ENCODE measurements around the gene NDP. TPM values are rescaled to one million over a fixed set of nuclear protein-coding genes. Genes with fewer than 3 reads are reported as not detected.
"Not testable (repeated sequence)": the region's sequence is repeated elsewhere in the genome, so short reads cannot be mapped to it uniquely, and the experiment has no call there.

The NDP gene
- total RNA-seq, 8 experiments from 2014 or later, result 1.4 to 18.6 (median 2.5) TPM

DNA sequence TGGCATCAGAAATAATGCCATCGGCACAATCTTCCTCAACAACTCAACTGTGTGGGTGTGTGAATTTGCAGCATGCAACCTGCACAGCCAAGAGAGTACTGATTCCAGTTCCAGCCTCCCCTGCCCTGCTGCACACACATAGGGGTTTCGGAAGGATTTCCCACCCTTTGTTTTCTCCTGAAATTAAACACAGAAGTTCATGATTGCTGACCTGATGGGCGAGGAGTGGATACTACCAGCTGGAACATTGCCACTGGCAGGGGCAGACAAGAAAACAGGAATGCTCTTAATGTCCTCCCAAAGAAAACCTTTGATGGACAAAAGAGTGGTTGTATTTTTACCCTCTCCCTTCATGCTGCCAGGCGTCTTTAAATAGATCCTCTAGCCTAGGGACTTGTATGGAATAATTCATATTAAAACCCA, 4.8 kb downstream of the NDP start:
- in situ Hi-C loops (cut with MboI; ENCODE audit: low pct_unique_long_range_greater_than_20kb in 2 of 9, low sequenced_read_pairs in 9 of 9, unreplicated experiment in 9 of 9), result no loop called here
- Histone ChIP-seq H3K4me3 (no peak overlapping the region), H3K4me1 (replicated peaks in 1 of 2) (peaks cover 18 to 32% of the 10 kb centered on the region in 2 donors), H3K27ac (no peak overlapping the region)
- 42 to 100% (median 80%) methylated on average over 1 to 3 of the region's 4 CpGs; no CpG with 5 or more reads in 7 of the 10 experiments for WGBS, 10 experiments
- ATAC-seq (replicated peaks in 6 of 8), result no peak

DNA sequence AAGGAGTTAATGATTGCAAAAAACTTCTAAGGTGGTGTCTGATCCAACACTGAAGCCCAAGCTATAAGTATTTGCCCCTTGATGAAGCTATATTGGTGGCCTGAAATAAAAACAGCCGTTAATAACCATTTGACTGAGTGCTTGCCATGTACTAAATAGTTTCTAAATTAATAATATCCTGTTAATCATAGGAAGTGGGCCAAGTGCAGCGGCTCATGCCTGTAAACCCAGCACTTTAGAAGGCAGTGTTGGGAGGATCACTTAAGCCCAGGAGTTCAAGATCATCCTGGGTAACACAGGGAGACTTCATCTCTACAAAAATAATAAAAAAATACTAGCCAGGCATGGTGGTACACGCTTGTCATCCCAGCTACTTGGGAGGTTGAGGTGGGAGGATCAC, 8.3 kb downstream of the NDP start:
- ATAC-seq (replicated peaks in 6 of 8), result no peak
- Histone ChIP-seq H3K4me1 (replicated peaks in 1 of 2) (peaks cover 9 to 14% of the 10 kb centered on the region in 2 donors), H3K4me3 (no peak overlapping the region), H3K27ac (no peak overlapping the region)
- 59 to 100% methylated on average over 1 to 3 of the region's 3 CpGs; no CpG with 5 or more reads in 8 of the 10 experiments for WGBS, 10 experiments
- in situ Hi-C loops (cut with MboI; ENCODE audit: low pct_unique_long_range_greater_than_20kb in 2 of 9, low sequenced_read_pairs in 9 of 9, unreplicated experiment in 9 of 9), result no loop called here

DNA sequence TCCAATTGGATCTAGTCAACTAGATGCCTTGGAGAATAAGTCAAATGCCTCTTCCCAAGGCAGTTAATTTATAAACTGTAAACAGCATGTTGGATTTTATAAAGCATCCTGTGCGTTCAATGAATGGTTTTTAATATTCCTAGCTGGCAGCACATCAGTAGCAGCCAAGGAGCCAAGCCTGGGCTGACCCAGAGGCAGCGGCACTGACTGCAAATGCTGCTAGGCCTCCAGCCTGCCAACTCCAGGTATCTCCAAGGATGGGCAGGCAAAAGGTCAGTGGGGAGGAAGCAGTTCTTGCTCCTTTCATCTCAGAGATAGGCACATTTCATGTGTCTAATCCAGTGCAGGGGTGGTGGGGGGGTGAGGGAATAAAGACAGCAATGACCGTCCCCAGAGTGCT, 9.5 kb downstream of the NDP start:
- peaks cover 0 to 2% of the 10 kb centered on the region in 2 donors for H3K4me1 ChIP-seq (replicated peaks in 1 of 2)
- in situ Hi-C loops (cut with MboI; ENCODE audit: low pct_unique_long_range_greater_than_20kb in 2 of 9, low sequenced_read_pairs in 9 of 9, unreplicated experiment in 9 of 9), result no loop called here
- no peak overlapping the region for H3K27ac ChIP-seq
- ATAC-seq (replicated peaks in 6 of 8), result no peak
- 60 to 92% (median 73%) methylated on average over 1 to 3 of the region's 3 CpGs; no CpG with 5 or more reads in 6 of the 10 experiments for WGBS, 10 experiments
- H3K4me3 ChIP-seq, result no peak overlapping the region

DNA sequence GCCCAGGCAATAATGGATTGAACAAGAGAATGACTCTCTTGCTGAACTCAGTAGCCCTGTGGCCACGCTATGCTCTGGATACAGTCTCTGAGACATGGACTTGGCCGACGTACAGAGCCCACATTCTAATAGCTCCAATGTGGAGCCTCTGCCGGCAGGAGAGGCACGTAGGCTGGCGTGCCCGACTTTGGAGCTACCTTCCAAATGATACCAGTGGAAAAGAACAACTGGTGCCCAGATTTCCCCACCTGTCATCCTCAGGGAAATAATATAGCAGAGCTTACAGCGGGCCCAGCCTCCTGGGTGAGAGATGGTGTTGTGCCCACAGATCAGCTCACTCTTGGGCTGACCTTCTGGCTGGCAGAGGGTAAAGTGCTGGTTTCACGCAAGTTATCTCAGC, 10.6 kb downstream of the NDP start:
- H3K4me3 ChIP-seq, result no peak overlapping the region
- H3K4me1 ChIP-seq (replicated peaks in 1 of 2), result no peaks in the 10 kb centered on the region
- WGBS, 10 experiments, result 57 to 100% (median 58%) methylated on average over 1 to 8 of the region's 9 CpGs; no CpG with 5 or more reads in 7 of the 10 experiments
- no peak overlapping the region for H3K27ac ChIP-seq
- in situ Hi-C loops (cut with MboI; ENCODE audit: low pct_unique_long_range_greater_than_20kb in 2 of 9, low sequenced_read_pairs in 9 of 9, unreplicated experiment in 9 of 9), result no loop called here
- no peak for ATAC-seq (replicated peaks in 6 of 8)

DNA sequence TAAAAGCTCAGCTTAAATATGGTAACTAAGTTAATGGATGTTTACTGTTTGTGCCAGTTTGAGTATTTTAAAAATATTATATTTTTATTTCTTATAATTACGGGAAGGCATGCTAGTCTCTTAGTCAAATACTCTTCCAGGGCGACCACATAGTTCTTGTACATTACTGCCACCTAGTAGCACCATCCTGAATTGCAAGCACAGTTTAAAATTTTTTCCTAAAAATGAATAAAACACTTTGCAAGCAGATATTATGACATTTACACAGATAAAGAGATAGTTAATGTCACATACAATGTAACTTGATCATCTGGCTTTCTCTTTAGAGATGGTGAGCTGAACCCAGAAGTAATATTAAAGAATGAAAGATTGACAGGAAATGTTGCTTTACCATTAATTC, 11.5 kb downstream of the NDP start:
- in situ Hi-C loops (cut with MboI; ENCODE audit: low pct_unique_long_range_greater_than_20kb in 2 of 9, low sequenced_read_pairs in 9 of 9, unreplicated experiment in 9 of 9), result no loop called here
- Histone ChIP-seq H3K27ac (no peak overlapping the region), H3K4me3 (no peak overlapping the region), H3K4me1 (replicated peaks in 1 of 2) (no peaks in the 10 kb centered on the region)
- no peak for ATAC-seq (replicated peaks in 6 of 8)
- WGBS, 10 experiments, result 29 to 94% (median 46%) methylated on average over 1 to 2 of the region's 2 CpGs; no CpG with 5 or more reads in 5 of the 10 experiments

- peak; percentile 81 to 97 (median 91) for ATAC-seq (replicated peaks in 6 of 8)
- in situ Hi-C loops (cut with MboI; ENCODE audit: low pct_unique_long_range_greater_than_20kb in 2 of 9, low sequenced_read_pairs in 9 of 9, unreplicated experiment in 9 of 9), result no loop called here
- 0 to 8% (median 6%) methylated on average over 1 to 4 of the region's 6 CpGs; no CpG with 5 or more reads in 7 of the 10 experiments for WGBS, 10 experiments
Measured at GRCh38 chrX:43958529-43958928, 14.7 kb downstream of the NDP start.

GRCh38 chrX:43956034-43956433, 17.2 kb downstream of the NDP start:
- no peak overlapping the region for H3K27ac ChIP-seq

More at GRCh38 chrX:43958529-43958928, 14.7 kb downstream of the NDP start:
- Histone ChIP-seq H3K27ac (no peak overlapping the region), H3K4me3 (no peak overlapping the region), H3K4me1 (replicated peaks in 1 of 2) (no peaks in the 10 kb centered on the region)

DNA sequence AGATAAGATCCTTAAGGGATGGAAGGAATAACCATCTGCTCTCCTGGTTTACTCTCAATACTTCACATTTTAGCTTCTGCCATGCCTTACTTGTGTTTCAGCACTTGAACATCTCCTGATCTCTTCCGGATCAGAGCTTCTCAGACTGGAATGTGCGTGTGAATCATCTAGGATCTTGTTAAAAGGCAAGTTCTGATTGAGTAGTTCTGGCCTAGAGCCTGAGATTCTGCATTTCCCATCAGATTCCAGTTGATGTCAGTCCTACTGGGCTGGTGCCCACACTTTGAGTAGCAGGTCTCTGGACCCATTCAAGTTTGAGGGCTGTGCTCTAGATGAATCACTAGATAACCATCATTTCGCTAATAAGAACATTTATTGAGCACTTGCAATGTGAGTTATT, 20.0 kb downstream of the NDP start:
- no peak for ATAC-seq (replicated peaks in 6 of 8)
- 33 to 100% (median 80%) methylated on average over 1 to 2 of the region's 3 CpGs; no CpG with 5 or more reads in 5 of the 10 experiments for WGBS, 10 experiments
- Histone ChIP-seq H3K4me1 (replicated peaks in 1 of 2) (no peaks in the 10 kb centered on the region), H3K4me3 (no peak overlapping the region), H3K27ac (no peak overlapping the region)
- in situ Hi-C loops (cut with MboI; ENCODE audit: low pct_unique_long_range_greater_than_20kb in 2 of 9, low sequenced_read_pairs in 9 of 9, unreplicated experiment in 9 of 9), result no loop called here

More at GRCh38 chrX:43956034-43956433, 17.2 kb downstream of the NDP start:
- Histone ChIP-seq H3K4me3 (no peak overlapping the region), H3K4me1 (replicated peaks in 1 of 2) (no peaks in the 10 kb centered on the region)
- no peak for ATAC-seq (replicated peaks in 6 of 8)
- in situ Hi-C loops (cut with MboI; ENCODE audit: low pct_unique_long_range_greater_than_20kb in 2 of 9, low sequenced_read_pairs in 9 of 9, unreplicated experiment in 9 of 9), result no loop called here

- Histone ChIP-seq H3K27ac (no peak overlapping the region), H3K4me3 (no peak overlapping the region), H3K4me1 (replicated peaks in 1 of 2) (no peaks in the 10 kb centered on the region)
- WGBS, 10 experiments, result 0 to 35% methylated on average over 1 to 10 of the region's 15 CpGs; no CpG with 5 or more reads in 8 of the 10 experiments
- in situ Hi-C loops (cut with MboI; ENCODE audit: low pct_unique_long_range_greater_than_20kb in 2 of 9, low sequenced_read_pairs in 9 of 9, unreplicated experiment in 9 of 9), result loop anchor here in 1 of 9 experiments (25.0 kb wide), 1 partner anchor 112 kb away; no protein-coding TSS in a partner anchor
- peak in 7 of 8 experiments; percentile 41 to 91 (median 89) for ATAC-seq (replicated peaks in 6 of 8)
Measured at GRCh38 chrX:43949669-43950068, 23.5 kb downstream of the NDP start.

GRCh38 chrX:43940816-43941474, 32.2 kb downstream of the NDP start:
- 0 to 22% (median 0%) methylated on average over 1 to 2 of the region's 2 CpGs; no CpG with 5 or more reads in 7 of the 10 experiments for WGBS, 10 experiments
- in situ Hi-C loops (cut with MboI; ENCODE audit: low pct_unique_long_range_greater_than_20kb in 2 of 9, low sequenced_read_pairs in 9 of 9, unreplicated experiment in 9 of 9), result loop anchor here in 1 of 9 experiments (25.0 kb wide), 1 partner anchor 104 kb away; no protein-coding TSS in a partner anchor
- H3K4me3 ChIP-seq, result no peak overlapping the region
- H3K27ac ChIP-seq, result no peak overlapping the region
- ATAC-seq (replicated peaks in 6 of 8), result peak in 7 of 8 experiments; percentile 53 to 89 (median 76)
- H3K4me1 ChIP-seq (replicated peaks in 1 of 2), result peaks cover 2 to 10% of the 10 kb centered on the region in 2 donors

- Histone ChIP-seq H3K4me1 (replicated peaks in 1 of 2) (peaks cover 2 to 11% of the 10 kb centered on the region in 2 donors), H3K4me3 (no peak overlapping the region), H3K27ac (no peak overlapping the region)
- 64% methylated on average over 3 of the region's 3 CpGs; no CpG with 5 or more reads in 9 of the 10 experiments for WGBS, 10 experiments
- no peak for ATAC-seq (replicated peaks in 6 of 8)
- in situ Hi-C loops (cut with MboI; ENCODE audit: low pct_unique_long_range_greater_than_20kb in 2 of 9, low sequenced_read_pairs in 9 of 9, unreplicated experiment in 9 of 9), result loop anchor here in 1 of 9 experiments (25.0 kb wide), 1 partner anchor 102 kb away; no protein-coding TSS in a partner anchor
Measured at GRCh38 chrX:43939187-43939926, 33.8 kb downstream of the NDP start.

- H3K27ac ChIP-seq; H3K4me1 ChIP-seq (replicated peaks in 1 of 2); in situ Hi-C loops (cut with MboI; ENCODE audit: low pct_unique_long_range_greater_than_20kb in 2 of 9, low sequenced_read_pairs in 9 of 9, unreplicated experiment in 9 of 9); H3K4me3 ChIP-seq; ATAC-seq (replicated peaks in 6 of 8): not testable (repeated sequence)
- WGBS, 10 experiments, result 59% methylated on average over 2 of the region's 3 CpGs; no CpG with 5 or more reads in 9 of the 10 experiments
Measured at GRCh38 chrX:43922032-43922431, 51.2 kb downstream of the NDP start.

GRCh38 chrX:43910772-43911171, 62.4 kb downstream of the NDP start:
- H3K4me3 ChIP-seq; ATAC-seq (replicated peaks in 6 of 8); H3K4me1 ChIP-seq (replicated peaks in 1 of 2); in situ Hi-C loops (cut with MboI; ENCODE audit: low pct_unique_long_range_greater_than_20kb in 2 of 9, low sequenced_read_pairs in 9 of 9, unreplicated experiment in 9 of 9); H3K27ac ChIP-seq: not testable (repeated sequence)
- WGBS, 10 experiments, result 0 to 100% (median 80%) methylated on average over 1 to 6 of the region's 8 CpGs; no CpG with 5 or more reads in 4 of the 10 experiments

Data from motor neuron (in vitro differentiated cells).